Osteocyte (in vitro differentiated cells): ENCODE measurements around the gene CAMK2D. TPM values are rescaled to one million over a fixed set of nuclear protein-coding genes. Genes with fewer than 3 reads are reported as not detected.
A peak's percentile ranks its signal among the peaks of the same experiment; 100 is the strongest.
"Not testable (repeated sequence)": the region's sequence is repeated elsewhere in the genome, so short reads cannot be mapped to it uniquely, and the experiment has no call there.

ENCODE experiments used
- DNase-seq: peaks from one replicate; pipeline ENCODE4 v3.0.0; 2021; ENCODE audit warnings: mixed read lengths; ENCODE audit not compliant: unreplicated experiment; ENCODE audit errors: extremely low spot score
- H3K27ac Mint-ChIP-seq: one replicate; pipeline ENCODE4 v1.8.0; 2021; ENCODE audit warnings: mild to moderate bottlenecking, mixed read lengths; ENCODE audit not compliant: unreplicated experiment
- H3K27me3 Mint-ChIP-seq: one replicate; pipeline ENCODE4 v1.8.0; 2021; ENCODE audit warnings: mixed read lengths; ENCODE audit not compliant: unreplicated experiment
- H3K36me3 Mint-ChIP-seq: one replicate; pipeline ENCODE4 v1.8.0; 2021; ENCODE audit warnings: mixed read lengths; ENCODE audit not compliant: unreplicated experiment
- H3K4me1 Mint-ChIP-seq: one replicate; pipeline ENCODE4 v1.8.0; 2021; ENCODE audit warnings: mixed read lengths; ENCODE audit not compliant: unreplicated experiment
- H3K4me3 Mint-ChIP-seq: one replicate; pipeline ENCODE4 v1.8.0; 2021; ENCODE audit warnings: mild to moderate bottlenecking, moderate library complexity, mixed read lengths; ENCODE audit not compliant: unreplicated experiment
- H3K9me3 Mint-ChIP-seq: one replicate; pipeline ENCODE4 v1.8.0; 2021; ENCODE audit warnings: mixed read lengths; ENCODE audit not compliant: unreplicated experiment
- CTCF ChIP-seq: fragments of 200-600 bp; sonication (generic); IDR thresholded peaks from 2 replicates; pipeline ENCODE4 v1.5.0; 2021; ENCODE audit warnings: antibody characterized with exemption, mild to moderate bottlenecking, moderate library complexity
- total RNA-seq: library from RNA; stranded (reverse); gene quantifications from 2 replicates; pipeline ENCODE4 v1.2.1, GENCODE V29; 2021

The CAMK2D gene
- total RNA-seq, 1 donor from 2014 or later = 84.3 TPM

GRCh38 chr4:113707048-113707447 lies 54.5 kb downstream of the CAMK2D start:
- no peak overlapping the region for H3K27ac Mint-ChIP-seq
- DNase-seq = no peak
- peaks cover 13% of the 10 kb centered on the region for H3K4me1 Mint-ChIP-seq
- peaks cover 4% of the 10 kb centered on the region for H3K36me3 Mint-ChIP-seq
- no peaks in the 10 kb centered on the region for H3K9me3 Mint-ChIP-seq
- no peaks in the 10 kb centered on the region for H3K27me3 Mint-ChIP-seq
- H3K4me3 Mint-ChIP-seq = no peak overlapping the region
- no peak for TF ChIP-seq CTCF

GRCh38 chr4:113705097-113705496 lies 56.4 kb downstream of the CAMK2D start:
- H3K4me3 Mint-ChIP-seq = not testable (repeated sequence)

GRCh38 chr4:113702596-113702995 lies 58.9 kb downstream of the CAMK2D start:
- not testable (repeated sequence) for H3K27ac Mint-ChIP-seq, H3K4me3 Mint-ChIP-seq, H3K27me3 Mint-ChIP-seq, DNase-seq, H3K9me3 Mint-ChIP-seq, H3K36me3 Mint-ChIP-seq
- H3K4me1 Mint-ChIP-seq = peaks cover 34% of the 10 kb centered on the region

More at GRCh38 chr4:113705097-113705496, 56.4 kb downstream of the CAMK2D start:
- peaks cover 26% of the 10 kb centered on the region for H3K4me1 Mint-ChIP-seq
- not testable (repeated sequence) for DNase-seq, H3K9me3 Mint-ChIP-seq, H3K36me3 Mint-ChIP-seq, H3K27me3 Mint-ChIP-seq, H3K27ac Mint-ChIP-seq

- Mint-ChIP-seq H3K36me3 (peaks cover 4% of the 10 kb centered on the region), H3K9me3 (no peaks in the 10 kb centered on the region), H3K27ac (no peak overlapping the region), H3K27me3 (no peaks in the 10 kb centered on the region), H3K4me3 (no peak overlapping the region), H3K4me1 (peaks cover 31% of the 10 kb centered on the region)
- no peak for TF ChIP-seq CTCF
- DNase-seq = no peak
These were observed 60.4 kb downstream of the CAMK2D start for GRCh38 chr4:113701169-113701568.

- Mint-ChIP-seq H3K9me3 (no peaks in the 10 kb centered on the region), H3K27ac (peak overlapping the region; percentile 65), H3K27me3 (no peaks in the 10 kb centered on the region), H3K4me3 (no peak overlapping the region), H3K36me3 (peaks cover 4% of the 10 kb centered on the region), H3K4me1 (peaks cover 31% of the 10 kb centered on the region)
- no peak for TF ChIP-seq CTCF
- no peak for DNase-seq
These were observed 60.9 kb downstream of the CAMK2D start for GRCh38 chr4:113700602-113701150.

GRCh38 chr4:113699772-113700171 lies 61.8 kb downstream of the CAMK2D start:
- DNase-seq = no peak
- Mint-ChIP-seq H3K4me3 (no peak overlapping the region), H3K4me1 (peaks cover 30% of the 10 kb centered on the region), H3K36me3 (peaks cover 4% of the 10 kb centered on the region), H3K9me3 (no peaks in the 10 kb centered on the region), H3K27me3 (no peaks in the 10 kb centered on the region), H3K27ac (peak overlapping the region; percentile 43)
- no peak for TF ChIP-seq CTCF
